GM18520 (cell line): ENCODE results near the gene KIF7.
"Not testable (repeated sequence)": the region's sequence is repeated elsewhere in the genome, so short reads cannot be mapped to it uniquely, and the experiment has no call there.

ENCODE experiments used
- ATAC-seq: cut with Tn5 transposase; IDR thresholded peaks from one replicate; pipeline ENCODE4 v1.9.1; 2021; ENCODE audit not compliant: unreplicated experiment

Gene KIF7, protein sequence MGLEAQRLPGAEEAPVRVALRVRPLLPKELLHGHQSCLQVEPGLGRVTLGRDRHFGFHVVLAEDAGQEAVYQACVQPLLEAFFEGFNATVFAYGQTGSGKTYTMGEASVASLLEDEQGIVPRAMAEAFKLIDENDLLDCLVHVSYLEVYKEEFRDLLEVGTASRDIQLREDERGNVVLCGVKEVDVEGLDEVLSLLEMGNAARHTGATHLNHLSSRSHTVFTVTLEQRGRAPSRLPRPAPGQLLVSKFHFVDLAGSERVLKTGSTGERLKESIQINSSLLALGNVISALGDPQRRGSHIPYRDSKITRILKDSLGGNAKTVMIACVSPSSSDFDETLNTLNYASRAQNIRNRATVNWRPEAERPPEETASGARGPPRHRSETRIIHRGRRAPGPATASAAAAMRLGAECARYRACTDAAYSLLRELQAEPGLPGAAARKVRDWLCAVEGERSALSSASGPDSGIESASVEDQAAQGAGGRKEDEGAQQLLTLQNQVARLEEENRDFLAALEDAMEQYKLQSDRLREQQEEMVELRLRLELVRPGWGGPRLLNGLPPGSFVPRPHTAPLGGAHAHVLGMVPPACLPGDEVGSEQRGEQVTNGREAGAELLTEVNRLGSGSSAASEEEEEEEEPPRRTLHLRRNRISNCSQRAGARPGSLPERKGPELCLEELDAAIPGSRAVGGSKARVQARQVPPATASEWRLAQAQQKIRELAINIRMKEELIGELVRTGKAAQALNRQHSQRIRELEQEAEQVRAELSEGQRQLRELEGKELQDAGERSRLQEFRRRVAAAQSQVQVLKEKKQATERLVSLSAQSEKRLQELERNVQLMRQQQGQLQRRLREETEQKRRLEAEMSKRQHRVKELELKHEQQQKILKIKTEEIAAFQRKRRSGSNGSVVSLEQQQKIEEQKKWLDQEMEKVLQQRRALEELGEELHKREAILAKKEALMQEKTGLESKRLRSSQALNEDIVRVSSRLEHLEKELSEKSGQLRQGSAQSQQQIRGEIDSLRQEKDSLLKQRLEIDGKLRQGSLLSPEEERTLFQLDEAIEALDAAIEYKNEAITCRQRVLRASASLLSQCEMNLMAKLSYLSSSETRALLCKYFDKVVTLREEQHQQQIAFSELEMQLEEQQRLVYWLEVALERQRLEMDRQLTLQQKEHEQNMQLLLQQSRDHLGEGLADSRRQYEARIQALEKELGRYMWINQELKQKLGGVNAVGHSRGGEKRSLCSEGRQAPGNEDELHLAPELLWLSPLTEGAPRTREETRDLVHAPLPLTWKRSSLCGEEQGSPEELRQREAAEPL (N-terminal part only)

DNA sequence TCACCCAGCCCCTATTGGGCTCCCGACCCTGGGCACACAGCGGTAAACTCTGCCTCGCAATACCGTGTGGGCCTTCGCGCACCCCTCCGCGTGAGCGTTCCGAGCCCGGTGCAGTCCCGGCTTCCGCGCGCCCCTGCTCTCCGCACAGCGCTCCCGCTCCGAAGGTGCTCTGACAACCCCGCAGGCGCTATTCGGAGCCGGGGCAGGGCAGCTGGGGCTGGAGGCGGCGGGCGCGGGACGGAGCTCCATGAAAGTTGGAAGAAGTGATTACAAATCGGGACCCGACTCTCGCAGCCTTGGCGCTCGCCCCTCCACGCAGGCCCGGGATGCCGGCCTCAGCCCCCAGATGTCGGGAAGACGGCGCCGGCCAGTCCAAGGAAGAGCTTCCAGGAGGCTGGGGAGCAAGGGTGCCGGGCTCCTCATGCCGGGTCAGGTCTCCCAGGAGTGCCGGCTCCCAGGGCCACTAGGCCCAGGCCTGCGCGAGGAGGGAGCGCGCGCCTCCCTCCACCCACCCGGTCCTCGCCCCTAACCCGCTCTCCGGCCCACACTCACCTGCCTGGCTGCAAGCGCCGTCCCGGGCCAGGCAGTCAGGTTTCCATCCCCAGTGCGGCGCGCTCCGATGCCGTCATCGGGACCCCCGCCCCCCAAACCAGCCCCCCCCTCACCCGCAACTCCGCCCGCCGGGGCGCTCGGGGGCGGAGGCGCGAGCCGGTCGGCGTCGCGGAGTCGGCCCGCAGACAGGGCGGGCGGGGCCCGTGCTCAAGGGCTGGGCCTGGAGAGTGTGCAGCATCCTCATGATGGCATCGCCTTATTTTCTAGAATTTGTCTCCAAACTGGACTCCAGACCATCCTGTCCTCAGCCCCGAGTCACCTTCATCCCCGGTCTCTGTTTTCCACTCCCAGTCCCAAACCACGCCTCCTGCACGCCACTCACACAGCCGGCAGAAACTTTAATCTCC lies at the start of gene KIF7:
Gene KIF7 (minus strand): TSS at position 621 of the 959 bp plus-strand sequence. CDS start 2,537 bp downstream, outside the sequence.
- no peak for ATAC-seq

DNA sequence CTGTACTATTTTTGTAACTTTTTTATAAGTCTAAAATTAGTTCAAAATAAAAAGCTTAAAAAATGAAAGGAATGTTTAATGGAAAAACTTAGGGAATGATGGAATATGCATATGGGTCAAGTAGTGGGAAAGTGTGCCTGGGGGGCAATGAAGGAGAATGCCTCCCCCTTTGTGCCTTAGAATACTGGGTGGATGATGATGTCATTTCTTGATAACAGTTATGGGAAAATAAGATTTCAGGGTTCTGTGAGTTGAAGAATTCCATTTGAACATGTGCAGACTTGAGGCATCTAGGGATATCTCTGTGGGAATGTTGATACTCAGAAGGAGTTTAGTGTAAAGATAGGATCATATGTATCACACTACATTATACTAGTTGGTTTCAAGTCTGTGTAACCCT lies 49.1 kb upstream of the KIF7 start:
- ATAC-seq, result no peak

DNA sequence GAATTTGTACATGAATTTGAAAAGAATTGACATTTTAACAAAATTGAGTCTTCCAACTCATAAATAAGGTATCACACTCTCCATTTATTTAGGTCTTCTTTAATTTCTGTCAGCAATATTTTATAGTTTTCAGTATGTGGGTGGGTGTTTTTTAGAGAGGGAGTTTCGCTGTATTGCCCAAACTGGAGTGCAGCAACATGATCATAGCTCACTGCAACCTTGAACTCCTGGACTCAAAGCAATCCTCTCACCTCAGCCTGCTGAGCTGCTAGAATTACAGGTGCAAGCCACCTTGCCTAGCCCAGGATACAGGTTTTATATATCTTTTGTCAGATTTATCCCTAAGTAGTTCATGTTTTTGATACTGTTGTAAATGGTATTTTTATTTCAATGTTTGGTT lies 39.9 kb upstream of the KIF7 start:
- no peak for ATAC-seq

DNA sequence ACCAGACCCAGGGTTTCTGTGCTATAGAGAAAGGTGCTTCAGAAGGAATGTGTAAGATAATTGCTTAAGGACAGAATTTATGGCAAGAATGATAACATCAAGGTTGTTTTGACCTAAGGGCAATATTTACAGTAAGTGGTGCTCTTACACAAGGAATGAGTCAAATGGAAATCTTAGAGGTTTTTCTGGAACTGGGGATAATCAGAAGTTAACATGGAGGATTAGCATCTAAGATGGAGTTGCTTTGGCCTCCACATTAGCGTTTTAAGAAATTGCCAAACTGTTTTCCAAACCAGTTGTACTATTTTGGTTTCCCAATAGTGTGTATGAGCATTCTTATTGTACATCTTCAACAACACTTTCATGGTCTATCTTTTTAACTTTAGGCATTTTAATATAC lies 38.4 kb upstream of the KIF7 start:
- ATAC-seq, result no peak

DNA sequence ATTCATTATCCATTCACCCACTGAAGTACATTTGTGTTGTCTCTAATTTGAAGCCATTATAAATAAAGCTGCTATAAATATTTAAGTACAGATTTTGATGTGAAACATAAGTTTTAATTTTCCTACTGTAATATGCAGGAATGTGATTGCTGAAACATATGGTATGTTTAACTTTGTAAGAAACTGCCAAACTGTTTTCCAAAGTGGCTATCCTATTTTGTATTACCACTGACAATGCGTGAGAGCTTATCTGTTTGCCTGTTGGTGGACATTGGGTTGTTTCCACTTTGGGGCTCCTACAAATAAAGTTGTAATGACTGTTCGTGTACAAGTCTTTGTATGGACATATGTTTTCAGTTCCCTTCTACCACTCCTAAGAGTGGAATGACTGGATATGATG lies 37.8 kb upstream of the KIF7 start:
- no peak for ATAC-seq

DNA sequence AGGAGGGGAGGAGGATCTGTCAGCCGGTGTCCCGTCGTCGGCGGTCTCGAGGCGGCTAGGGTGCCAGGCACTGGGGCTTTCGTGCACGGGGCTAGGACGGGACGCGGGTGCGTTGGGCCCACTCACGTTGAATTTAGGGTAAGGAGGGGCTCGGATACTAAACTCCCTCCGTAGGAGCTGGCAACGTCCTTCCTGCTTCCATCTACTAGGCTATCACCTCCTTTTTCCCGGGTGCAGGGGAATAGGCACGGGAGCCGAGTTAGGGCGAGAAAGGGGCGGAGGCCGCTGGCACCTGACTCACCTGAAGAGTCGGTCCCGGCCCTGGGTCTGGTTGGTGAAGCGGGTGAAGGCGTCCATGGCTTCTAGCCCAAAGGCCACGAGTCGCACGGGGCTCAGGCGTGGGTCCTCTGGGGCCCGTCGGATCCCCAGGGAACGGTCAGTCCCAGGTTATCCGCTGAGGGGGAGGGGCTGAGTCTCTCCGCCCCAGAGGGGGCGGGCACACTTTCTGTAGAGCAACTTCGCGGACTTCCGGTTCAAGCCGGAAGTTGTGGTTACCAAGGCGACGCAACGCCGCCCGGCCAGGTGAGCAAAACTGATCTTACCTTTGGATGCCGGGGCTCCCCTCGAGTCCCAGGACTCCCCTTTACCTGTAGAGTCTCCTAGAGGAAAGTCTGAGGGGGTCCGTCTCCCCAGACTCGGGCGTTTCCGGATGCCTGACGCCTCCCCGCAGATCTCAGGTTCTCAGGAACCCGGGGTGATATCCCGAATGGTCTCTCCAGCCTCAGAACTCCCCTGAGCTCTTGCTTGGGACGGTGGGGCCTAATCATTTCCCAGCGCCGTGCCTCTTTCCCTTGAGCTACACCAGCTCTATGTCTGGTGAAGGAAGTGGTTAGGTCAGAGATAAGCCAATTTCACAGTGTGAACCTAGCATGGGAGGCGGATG lies 35.3 kb upstream of the KIF7 start, which contains the start of the genes PEX11A and WDR93:
Gene PEX11A (minus strand): TSS at position 479 of the 943 bp plus-strand sequence. CDS start 122 bp downstream, at position 357.
Gene WDR93 (plus strand): TSS at position 536 of the 943 bp plus-strand sequence. CDS start 10,936 bp downstream, outside the sequence.
- ATAC-seq, result peak; percentile 77

DNA sequence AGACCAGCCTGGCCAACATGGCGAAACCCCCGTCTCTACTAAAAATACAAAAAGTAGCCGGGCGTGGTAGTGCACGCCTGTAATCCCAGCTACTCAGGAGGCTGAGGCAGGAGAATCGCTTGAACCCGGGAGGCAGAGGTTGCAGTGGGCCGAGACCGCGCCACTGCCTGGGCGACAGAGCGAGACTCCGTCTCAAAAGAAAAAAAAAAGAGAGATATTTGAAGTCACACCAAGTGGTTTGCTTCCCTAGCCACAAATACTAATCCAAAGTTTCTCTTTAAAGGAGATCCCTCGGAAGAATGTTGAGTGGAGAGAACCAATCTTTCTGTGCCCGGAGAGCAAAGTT lies 34.6 kb upstream of the KIF7 start:
- not testable (repeated sequence) for ATAC-seq

DNA sequence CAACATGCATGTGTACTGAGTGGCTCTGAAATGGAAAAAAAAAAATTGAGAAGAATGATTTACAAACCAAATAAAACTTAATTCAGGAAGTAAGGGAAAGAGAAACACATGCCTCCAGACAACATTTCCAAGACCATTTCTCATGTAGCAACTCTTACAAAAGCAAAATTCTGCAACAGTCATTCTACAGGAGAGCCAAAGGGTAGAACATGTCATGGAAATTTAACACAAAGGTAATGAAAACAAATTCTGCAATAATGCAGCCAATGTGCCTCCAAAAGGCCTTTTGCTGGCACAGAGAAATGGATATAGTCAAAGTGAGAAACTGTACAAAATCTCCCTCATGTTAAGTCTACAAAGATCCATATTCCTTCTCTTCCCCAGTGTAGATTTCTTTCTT lies 31.3 kb upstream of the KIF7 start:
- ATAC-seq, result no peak

DNA sequence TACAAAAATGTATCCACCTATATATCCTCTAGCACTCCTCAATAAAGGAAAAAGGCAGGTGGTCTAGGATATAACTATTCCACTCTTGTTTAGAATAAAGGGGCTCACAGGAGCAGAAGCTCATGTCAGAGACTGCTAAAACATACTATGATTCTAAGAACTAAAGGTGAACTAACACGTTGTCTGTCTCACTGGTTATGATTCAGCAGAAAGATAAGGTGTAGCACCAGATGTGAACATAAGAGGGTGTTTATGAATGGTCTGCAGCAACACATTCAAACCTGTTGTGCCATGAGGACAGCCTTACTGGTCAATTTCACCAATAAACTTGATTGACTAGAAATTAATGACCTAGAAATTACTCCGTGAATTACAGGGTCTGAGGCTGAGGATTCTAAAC lies 30.7 kb upstream of the KIF7 start:
- ATAC-seq, result no peak

DNA sequence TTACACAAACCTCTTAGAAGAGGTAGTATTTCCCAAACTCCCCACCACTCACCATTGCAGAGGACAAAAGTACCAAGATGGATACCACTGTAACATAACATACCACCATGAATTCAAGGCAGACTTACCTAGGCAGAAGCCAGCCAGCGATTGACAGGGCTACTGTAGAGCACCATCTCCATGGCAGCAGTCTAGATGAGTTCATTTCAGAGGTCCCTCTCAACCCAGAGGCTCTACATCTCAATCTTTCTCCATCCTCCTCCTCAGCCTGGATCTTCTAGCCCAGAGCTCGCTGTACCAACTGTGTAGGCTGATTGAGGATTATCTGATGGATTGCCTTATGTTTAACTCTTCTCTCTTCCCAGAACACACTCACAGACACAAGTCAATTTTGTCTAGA lies 25.9 kb upstream of the KIF7 start:
- no peak for ATAC-seq

DNA sequence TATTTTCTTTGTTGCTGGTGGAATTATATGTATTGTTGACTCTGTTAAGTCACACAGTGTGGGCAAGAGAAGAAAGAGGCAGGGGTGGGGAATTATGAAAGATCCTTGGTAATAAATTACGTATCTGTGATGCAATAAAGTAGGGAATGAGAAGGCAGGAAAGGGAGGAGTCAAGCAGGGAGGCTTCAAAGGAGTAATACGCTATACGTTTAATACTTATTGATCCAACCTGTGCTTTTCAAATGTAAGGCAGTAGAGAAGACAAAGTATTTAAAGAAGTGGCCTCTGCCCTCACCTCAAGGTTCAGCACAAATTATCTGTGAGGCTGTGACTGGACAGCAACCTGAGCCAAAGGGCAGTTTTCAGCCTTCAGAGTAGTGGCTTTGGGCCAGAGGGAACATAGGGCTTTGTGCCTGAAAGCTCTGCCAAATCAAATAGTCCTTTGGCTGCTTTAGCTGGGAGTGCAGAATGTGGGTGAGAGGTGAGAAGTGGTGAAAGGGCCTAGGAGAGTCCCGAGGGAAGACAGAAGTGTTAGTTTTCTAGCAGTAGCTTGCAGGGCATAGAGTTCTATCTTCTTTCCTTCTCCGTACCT lies 25.1 kb upstream of the KIF7 start:
- no peak for ATAC-seq

DNA sequence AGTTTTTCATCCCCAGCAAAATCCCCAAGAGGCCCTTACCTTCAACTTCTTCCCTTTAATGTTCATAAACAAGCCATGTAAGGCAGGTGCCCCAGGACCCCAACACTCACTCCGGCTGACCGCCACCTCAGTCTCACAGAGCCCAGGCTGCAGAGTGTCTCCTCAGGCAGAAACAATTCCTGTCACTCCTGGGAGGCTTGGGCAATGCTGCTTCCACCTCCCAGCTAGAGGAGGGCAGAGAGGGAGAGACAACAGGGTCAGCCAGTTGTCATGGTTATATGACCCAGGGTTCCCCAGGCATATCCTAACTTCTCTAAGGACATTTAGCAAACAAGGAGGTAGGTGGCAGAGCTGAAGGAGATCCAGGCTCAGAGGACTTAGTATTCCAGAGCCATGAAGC lies 23.9 kb upstream of the KIF7 start, which contains the start of gene PLIN1:
Gene PLIN1 (minus strand): TSS at position 156 of the 400 bp plus-strand sequence. CDS start 1,878 bp downstream, outside the sequence.
- ATAC-seq, result no peak

DNA sequence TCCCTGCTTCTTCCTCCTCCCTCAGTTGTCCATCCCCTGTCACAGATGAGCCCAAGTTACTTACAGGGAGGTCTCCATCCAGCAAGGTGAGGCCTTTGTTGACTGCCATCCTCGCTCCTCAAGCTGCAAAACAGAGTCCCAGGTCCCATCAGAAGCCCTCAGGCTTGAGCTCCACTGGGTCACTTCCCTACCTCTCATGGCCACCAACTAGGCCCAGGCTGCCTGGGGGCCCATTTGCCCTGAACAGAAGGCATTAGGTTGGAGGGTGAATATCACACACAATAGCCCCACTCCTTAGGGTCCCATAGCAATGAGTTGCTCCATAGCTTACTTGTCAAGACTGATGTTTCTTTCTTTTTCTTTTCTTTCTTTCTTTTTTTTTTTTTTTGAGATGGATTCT lies 22.1 kb upstream of the KIF7 start:
- no peak for ATAC-seq

DNA sequence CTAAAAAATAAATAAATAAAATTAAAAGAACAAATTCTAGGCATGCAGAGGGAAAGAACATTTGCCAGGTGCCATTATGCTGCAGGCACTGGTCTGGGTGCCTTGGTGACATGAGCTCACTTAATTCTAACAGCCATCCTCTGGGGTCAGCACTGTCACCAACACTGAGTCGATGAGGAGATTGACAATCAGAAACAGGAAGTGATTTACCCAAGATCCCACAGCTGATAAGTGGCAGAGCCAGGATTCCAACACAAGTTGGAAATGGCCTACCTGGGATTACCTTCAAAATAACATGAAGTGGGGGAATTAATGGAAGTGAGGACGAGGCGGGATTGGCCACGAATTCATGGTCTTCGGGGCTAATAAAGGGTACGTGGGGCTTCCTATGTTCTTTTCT lies 20.3 kb upstream of the KIF7 start:
- no peak for ATAC-seq

DNA sequence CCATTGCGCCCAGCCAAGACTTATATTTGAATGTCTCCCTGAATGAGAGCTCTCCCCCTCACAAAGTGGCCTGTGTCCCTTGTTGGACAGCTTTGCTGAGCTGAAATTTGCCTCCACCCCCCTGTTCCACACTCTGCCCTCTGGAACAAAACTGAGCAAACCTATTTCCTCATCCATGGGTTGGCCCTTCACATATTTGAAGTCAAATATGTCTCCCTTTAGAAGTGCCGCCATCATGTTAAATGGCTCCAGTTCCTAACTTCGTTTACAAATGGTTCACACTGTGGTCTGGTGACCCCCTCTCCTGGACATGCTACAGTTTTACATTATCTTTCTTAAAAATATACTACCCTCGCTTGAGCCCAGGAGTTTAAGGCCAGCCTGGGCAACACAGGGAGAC lies 19.3 kb upstream of the KIF7 start:
- no peak for ATAC-seq

DNA sequence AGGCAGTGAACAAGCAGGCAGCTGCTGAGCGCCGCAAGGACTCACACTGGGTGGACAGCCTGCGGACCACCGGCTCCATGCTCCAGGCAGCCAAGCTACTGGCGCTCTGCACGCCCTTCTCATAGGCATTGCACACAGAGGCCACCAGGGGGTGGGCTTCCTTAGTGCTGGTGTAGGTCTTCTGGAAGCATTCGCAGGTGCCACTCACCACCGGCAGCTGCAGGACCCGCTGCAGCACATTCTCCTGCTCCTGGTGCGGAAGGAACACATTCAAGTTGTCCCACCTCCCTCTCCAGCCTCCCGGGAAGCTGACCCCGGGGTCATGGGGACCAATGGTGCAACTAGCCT lies 17.9 kb upstream of the KIF7 start:
- no peak for ATAC-seq

DNA sequence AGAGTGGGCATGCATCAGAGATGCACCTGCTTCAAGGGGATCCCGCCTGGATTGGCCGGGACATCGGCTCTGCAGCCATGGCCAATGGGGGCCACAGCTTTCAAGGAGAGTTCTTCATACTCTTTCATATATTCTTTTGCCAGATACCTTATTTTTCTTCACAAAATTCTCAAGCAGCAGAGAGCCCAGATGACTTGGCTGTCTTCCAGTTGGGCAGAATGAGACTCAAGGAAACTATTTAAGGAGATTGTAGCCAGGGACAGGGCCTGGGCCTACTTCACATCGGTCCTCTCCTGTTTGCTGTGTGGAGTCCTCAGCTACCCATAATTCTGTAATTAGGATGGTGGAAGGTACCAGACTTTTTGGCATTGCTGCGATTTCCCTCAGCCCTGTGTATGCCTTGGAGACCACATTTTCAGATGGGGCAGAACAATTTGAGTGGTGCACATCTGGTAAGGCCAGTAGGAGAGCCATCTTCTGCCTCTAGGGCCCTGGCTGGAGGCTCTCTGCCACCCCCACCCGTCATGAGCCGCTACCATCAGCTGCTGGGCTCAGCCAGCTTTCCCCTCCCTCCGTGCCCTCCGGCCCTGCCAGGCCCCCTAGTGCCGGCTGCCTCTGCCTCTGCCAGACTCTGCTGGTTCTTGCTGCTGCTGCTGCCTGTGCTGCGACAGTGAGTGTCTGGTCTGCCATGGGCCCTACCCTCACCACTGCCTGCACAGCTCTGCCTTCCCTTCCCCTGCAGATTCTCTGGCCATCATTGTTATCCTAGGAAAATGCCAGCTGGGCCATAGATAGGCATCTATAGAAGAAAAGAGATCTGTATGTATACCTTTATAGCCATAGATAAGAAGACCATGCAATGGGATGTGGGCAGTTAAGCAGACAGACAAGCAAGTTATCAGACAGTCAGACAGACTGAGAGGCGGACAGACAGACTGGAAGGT lies 17.2 kb upstream of the KIF7 start:
- no peak for ATAC-seq
